Activated naive CD4-positive, alpha-beta T cell treated with anti-CD3 and anti-CD28 coated beads for 36 hours (primary cell): ENCODE results near the gene CORO2B. TPM values are rescaled to one million over a fixed set of nuclear protein-coding genes. Genes with fewer than 3 reads are reported as not detected.

Source experiments
- CTCF ChIA-PET: fragments of 350-600 bp; sonication (Branson Sonifier 250); formaldehyde crosslinking; loops from one replicate; lab custom pipeline; 2021; ENCODE audit warnings: antibody characterized with exemption; lab: Charles Lee
- DNase-seq: peaks from one replicate; pipeline ENCODE4 v3.0.0-alpha.2; 2020
- H3K27ac Mint-ChIP-seq: one replicate; pipeline ENCODE4 v1.8.0; 2021; ENCODE audit warnings: mild to moderate bottlenecking, mixed read lengths
- H3K27me3 Mint-ChIP-seq: one replicate; pipeline ENCODE4 v1.8.0; 2021; ENCODE audit warnings: low read depth, mixed read lengths
- H3K36me3 Mint-ChIP-seq: one replicate; pipeline ENCODE4 v1.8.0; 2021; ENCODE audit warnings: low read depth, mixed read lengths
- H3K4me1 Mint-ChIP-seq: one replicate; pipeline ENCODE4 v1.8.0; 2021; ENCODE audit warnings: low read depth, mixed read lengths
- H3K4me3 Mint-ChIP-seq: one replicate; pipeline ENCODE4 v1.8.0; 2021; ENCODE audit warnings: mild to moderate bottlenecking, moderate library complexity, mixed read lengths
- H3K9me3 Mint-ChIP-seq: one replicate; pipeline ENCODE4 v1.8.0; 2021; ENCODE audit warnings: mixed read lengths
- intact Hi-C: fragments of 100-400 bp; cut with micrococcal nuclease; formaldehyde crosslinking; loops from one replicate; pipeline ENCODE4 v1.15.1; 2023
- total RNA-seq, 2 experiments: library from RNA; stranded (reverse); gene quantifications; one replicate each; pipeline ENCODE4 v1.2.3, GENCODE V29; 2021

Gene CORO2B
- total RNA-seq, 2 experiments from 2014 or later, result not detected

DNA sequence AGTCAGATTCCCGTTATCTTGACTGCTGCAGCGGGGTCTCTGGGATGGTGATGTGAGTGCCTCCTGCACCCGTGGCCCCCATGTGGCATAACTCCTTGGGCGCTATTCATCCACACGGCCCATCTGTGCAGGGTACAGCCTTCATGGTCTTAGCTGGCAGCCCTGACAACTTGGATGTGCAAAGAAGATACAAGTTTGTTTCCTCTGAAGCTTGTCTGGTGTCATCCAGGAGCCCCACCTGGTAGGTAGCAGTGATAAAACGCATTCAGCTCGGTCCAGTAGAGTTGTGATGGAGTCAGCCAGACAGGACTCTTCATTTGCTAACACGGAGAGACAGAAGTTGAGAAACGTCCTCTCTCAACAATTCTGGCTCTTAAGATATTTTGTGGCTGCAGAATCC, 53.3 kb downstream of the CORO2B start:
- no peaks in the 10 kb centered on the region for H3K36me3 Mint-ChIP-seq
- H3K27ac Mint-ChIP-seq, result no peak overlapping the region
- H3K4me3 Mint-ChIP-seq, result no peak overlapping the region
- DNase-seq, result no peak
- H3K9me3 Mint-ChIP-seq, result no peaks in the 10 kb centered on the region
- intact Hi-C loops, result no loop called here
- CTCF ChIA-PET, result interaction anchor here (0.6 to 1.5 kb wide), 4 partner anchors 77 to 244 kb away, joined by 3 to 5 read pairs (median 3); no protein-coding TSS in a partner anchor
- no peaks in the 10 kb centered on the region for H3K4me1 Mint-ChIP-seq
- H3K27me3 Mint-ChIP-seq, result no peaks in the 10 kb centered on the region

DNA sequence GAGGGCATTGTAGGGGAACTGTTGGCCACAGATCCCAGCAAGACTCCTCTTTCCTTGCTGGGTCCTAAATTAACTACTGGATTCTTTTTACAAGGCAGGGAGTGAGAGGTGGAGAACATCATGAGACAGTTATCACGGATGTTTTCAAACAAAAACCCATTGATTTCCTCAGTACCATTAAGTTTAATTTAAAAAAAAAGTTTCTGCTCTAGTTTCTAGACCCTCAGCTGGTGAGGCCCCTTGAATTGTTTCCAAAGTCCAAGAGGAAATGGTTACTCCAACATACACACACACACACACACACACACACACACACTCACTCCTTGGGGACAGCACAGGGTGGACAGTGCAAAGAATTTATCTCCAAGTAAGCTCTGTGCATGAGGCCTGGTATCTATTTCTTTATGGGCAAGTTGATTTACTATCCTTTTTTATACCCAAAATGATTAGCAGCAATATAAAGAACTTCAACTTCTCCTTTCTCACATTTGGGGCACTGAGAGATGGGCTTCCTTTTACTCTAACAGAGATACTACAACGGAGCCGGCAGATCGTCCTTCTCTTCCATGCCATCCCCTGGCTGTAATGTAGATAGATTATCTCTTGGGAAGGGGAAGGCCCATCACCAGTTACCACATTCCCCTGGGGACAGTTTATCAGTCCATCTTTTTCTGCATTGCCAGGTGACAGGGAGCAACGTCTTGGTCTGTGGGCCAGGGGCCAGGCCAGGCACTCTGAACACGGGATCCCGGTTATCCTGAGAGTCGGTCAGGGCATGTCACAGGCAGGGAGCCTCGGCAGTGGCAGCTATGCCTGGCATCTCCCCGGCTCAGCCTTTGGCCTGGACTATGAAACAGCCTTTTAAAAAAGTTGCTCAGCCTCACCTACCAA, 54.7 kb downstream of the CORO2B start:
- H3K27me3 Mint-ChIP-seq, result no peaks in the 10 kb centered on the region
- H3K27ac Mint-ChIP-seq, result no peak overlapping the region
- no peaks in the 10 kb centered on the region for H3K9me3 Mint-ChIP-seq
- intact Hi-C loops, result no loop called here
- no peaks in the 10 kb centered on the region for H3K36me3 Mint-ChIP-seq
- H3K4me1 Mint-ChIP-seq, result no peaks in the 10 kb centered on the region
- no peak overlapping the region for H3K4me3 Mint-ChIP-seq
- no peak for DNase-seq
- CTCF ChIA-PET, result no interaction called here

DNA sequence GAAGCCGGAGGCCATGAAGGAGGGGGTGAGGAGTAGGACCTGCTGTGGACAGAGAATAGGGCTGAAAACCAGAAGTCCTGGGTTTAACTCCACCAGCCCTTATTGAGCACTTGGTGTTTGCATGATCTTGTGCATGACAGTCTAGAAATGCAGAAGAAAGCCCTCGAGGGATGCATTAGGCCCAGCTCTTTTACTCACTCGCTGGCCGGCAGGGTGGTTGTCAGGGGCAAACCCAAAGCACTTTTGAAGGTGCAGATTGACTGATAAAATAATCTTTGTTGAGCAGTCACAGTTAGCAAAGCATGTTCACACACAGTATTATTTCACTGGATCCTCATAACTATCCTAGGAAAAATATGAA, 55.3 kb downstream of the CORO2B start:
- H3K4me3 Mint-ChIP-seq, result no peak overlapping the region
- H3K27me3 Mint-ChIP-seq, result no peaks in the 10 kb centered on the region
- H3K9me3 Mint-ChIP-seq, result no peaks in the 10 kb centered on the region
- DNase-seq, result no peak
- no peak overlapping the region for H3K27ac Mint-ChIP-seq
- H3K4me1 Mint-ChIP-seq, result no peaks in the 10 kb centered on the region
- intact Hi-C loops, result no loop called here
- CTCF ChIA-PET, result no interaction called here
- no peaks in the 10 kb centered on the region for H3K36me3 Mint-ChIP-seq

GRCh38 chr15:68634531-68634930, 55.7 kb downstream of the CORO2B start:
- Mint-ChIP-seq H3K27me3 (no peaks in the 10 kb centered on the region), H3K36me3 (no peaks in the 10 kb centered on the region), H3K4me3 (no peak overlapping the region), H3K4me1 (no peaks in the 10 kb centered on the region), H3K9me3 (no peaks in the 10 kb centered on the region), H3K27ac (no peak overlapping the region)
- DNase-seq, result no peak
- intact Hi-C loops, result no loop called here
- CTCF ChIA-PET, result interaction anchor here (0.6 kb wide), 1 partner anchor 44 kb away, joined by 4 read pairs; no protein-coding TSS in a partner anchor

GRCh38 chr15:68635141-68635540, 56.3 kb downstream of the CORO2B start:
- no peak for DNase-seq
- H3K36me3 Mint-ChIP-seq, result no peaks in the 10 kb centered on the region
- no peaks in the 10 kb centered on the region for H3K9me3 Mint-ChIP-seq
- H3K4me1 Mint-ChIP-seq, result no peaks in the 10 kb centered on the region
- intact Hi-C loops, result no loop called here
- CTCF ChIA-PET, result no interaction called here
- no peak overlapping the region for H3K4me3 Mint-ChIP-seq
- no peak overlapping the region for H3K27ac Mint-ChIP-seq
- H3K27me3 Mint-ChIP-seq, result no peaks in the 10 kb centered on the region

GRCh38 chr15:68636256-68636655, 57.5 kb downstream of the CORO2B start:
- intact Hi-C loops, result no loop called here
- H3K4me3 Mint-ChIP-seq, result no peak overlapping the region
- no peak for DNase-seq
- H3K4me1 Mint-ChIP-seq, result no peaks in the 10 kb centered on the region
- H3K36me3 Mint-ChIP-seq, result no peaks in the 10 kb centered on the region
- H3K27ac Mint-ChIP-seq, result no peak overlapping the region
- H3K9me3 Mint-ChIP-seq, result no peaks in the 10 kb centered on the region
- CTCF ChIA-PET, result interaction anchor here (1.1 kb wide), 1 partner anchor 86 kb away, joined by 3 read pairs; no protein-coding TSS in a partner anchor
- no peaks in the 10 kb centered on the region for H3K27me3 Mint-ChIP-seq

DNA sequence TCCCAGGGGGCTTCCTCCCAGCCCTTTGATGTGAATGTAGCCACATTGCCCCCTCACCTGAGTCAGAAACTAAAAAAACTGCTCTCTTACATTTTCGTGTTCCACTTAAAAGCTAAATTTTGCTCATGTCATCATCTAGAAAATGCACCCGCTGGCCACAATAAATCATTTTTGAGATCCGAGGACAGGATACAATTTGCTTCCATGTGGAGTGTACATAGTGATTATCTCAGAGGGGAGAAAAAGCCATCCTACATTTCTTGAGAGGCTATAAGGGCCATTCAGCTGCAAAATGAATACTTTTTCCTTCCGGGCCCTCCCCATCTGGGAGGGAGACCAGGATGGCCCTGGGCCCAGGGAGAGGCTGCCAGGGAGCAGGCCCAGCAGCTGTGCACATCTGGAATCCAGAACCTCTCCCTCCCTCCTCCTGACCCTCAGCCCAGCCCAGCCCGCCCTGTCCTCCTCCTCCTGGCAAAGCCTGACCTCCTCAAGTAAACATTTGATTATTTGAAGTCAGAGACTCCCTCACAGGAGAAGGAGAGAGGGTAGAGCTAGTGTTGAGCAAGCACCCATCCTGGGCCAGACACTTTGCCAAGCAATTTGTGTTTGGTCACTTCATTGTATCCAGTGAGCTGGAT, 59.1 kb downstream of the CORO2B start:
- no peaks in the 10 kb centered on the region for H3K9me3 Mint-ChIP-seq
- DNase-seq, result no peak
- H3K4me1 Mint-ChIP-seq, result no peaks in the 10 kb centered on the region
- H3K4me3 Mint-ChIP-seq, result no peak overlapping the region
- H3K36me3 Mint-ChIP-seq, result no peaks in the 10 kb centered on the region
- no peaks in the 10 kb centered on the region for H3K27me3 Mint-ChIP-seq
- no peak overlapping the region for H3K27ac Mint-ChIP-seq
- CTCF ChIA-PET, result interaction anchor here (0.8 to 1.4 kb wide), 3 partner anchors 11 to 88 kb away, joined by 3 to 4 read pairs (median 3); no protein-coding TSS in a partner anchor
- intact Hi-C loops, result no loop called here

- CTCF ChIA-PET, result interaction anchor here (0.8 kb wide), 2 partner anchors 89 kb away, joined by 3 read pairs; no protein-coding TSS in a partner anchor
- Mint-ChIP-seq H3K4me1 (no peaks in the 10 kb centered on the region), H3K36me3 (no peaks in the 10 kb centered on the region), H3K9me3 (no peaks in the 10 kb centered on the region), H3K4me3 (no peak overlapping the region), H3K27me3 (no peaks in the 10 kb centered on the region), H3K27ac (no peak overlapping the region)
- intact Hi-C loops, result no loop called here
- no peak for DNase-seq
Measured at GRCh38 chr15:68638953-68639515, 60.2 kb downstream of the CORO2B start.

DNA sequence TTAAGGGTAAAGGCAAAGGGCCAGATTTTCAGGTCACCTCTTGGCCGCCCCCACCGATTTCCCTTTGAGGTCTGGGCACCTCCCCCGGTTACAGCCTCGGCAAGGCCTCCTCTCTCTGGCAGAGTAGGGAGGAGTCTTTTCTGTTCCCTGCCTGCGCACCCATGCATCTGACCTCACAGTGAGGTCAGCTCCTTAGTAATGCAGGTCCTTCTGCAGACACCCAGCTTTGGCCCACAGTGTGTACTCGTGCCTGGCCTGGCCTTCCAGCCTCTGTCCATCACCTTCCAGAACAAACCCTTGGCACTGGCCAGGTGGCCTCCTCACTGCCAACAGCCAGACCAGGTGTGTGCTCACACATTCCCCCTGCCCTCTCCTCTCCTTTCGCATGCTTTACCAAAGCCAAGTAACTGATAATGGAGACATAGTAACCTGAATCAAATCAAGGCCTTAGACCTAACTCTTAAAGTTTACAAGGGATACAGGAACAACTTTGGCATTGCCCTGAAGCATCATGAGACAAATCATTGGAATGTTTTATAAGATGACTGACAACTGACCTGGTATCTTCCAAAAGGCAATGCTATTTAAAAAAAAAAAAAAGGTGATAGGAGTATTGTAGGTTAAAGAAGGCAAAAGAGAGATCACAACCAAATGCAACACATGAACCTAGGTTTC, 61.3 kb downstream of the CORO2B start:
- no peaks in the 10 kb centered on the region for H3K27me3 Mint-ChIP-seq

DNA sequence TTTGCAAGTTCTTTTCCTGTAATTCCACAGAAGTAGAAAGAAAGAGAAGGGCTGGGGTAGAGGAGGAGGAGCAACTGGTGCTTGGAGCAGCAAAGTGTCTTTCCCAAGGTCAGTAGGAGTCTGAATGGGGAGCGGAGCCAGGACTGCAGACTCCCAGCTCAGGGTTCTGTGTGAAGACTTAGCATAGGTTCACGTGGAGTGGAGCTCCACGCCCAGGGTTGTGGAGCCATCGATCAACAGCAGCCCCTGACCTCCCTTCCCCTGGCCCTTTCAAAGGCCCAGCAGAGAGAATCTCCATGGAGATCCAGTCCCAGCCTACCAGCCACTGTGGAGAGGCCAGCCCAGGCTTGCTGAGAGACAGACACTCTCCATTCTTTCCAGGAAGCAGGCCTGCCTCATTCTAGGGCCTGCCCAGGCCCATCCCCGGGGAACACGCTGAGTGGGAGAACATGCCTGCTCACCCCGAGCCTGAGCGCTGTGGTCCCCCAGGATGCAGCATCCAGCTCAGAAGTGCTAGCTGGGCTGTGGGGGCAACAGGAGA, 62.1 kb downstream of the CORO2B start:
- no peak for DNase-seq
- Mint-ChIP-seq H3K4me1 (no peaks in the 10 kb centered on the region), H3K4me3 (no peak overlapping the region), H3K27ac (no peak overlapping the region), H3K36me3 (no peaks in the 10 kb centered on the region), H3K9me3 (no peaks in the 10 kb centered on the region), H3K27me3 (no peaks in the 10 kb centered on the region)
- CTCF ChIA-PET, result interaction anchor here (1.1 kb wide), 1 partner anchor 235 kb away, joined by 4 read pairs; no protein-coding TSS in a partner anchor
- intact Hi-C loops, result no loop called here

More for the DNA sequence above, 61.3 kb downstream of the CORO2B start:
- DNase-seq, result no peak
- no peaks in the 10 kb centered on the region for H3K36me3 Mint-ChIP-seq
- H3K4me3 Mint-ChIP-seq, result no peak overlapping the region
- no peaks in the 10 kb centered on the region for H3K4me1 Mint-ChIP-seq
- intact Hi-C loops, result no loop called here
- CTCF ChIA-PET, result interaction anchor here (0.8 kb wide), 1 partner anchor 90 kb away, joined by 3 read pairs; no protein-coding TSS in a partner anchor
- no peaks in the 10 kb centered on the region for H3K9me3 Mint-ChIP-seq
- no peak overlapping the region for H3K27ac Mint-ChIP-seq

- no peak for DNase-seq
- Mint-ChIP-seq H3K27me3 (no peaks in the 10 kb centered on the region), H3K4me3 (no peak overlapping the region), H3K9me3 (no peaks in the 10 kb centered on the region), H3K4me1 (no peaks in the 10 kb centered on the region), H3K27ac (no peak overlapping the region), H3K36me3 (no peaks in the 10 kb centered on the region)
- intact Hi-C loops, result no loop called here
- CTCF ChIA-PET, result interaction anchor here (1.1 kb wide), 1 partner anchor 235 kb away, joined by 4 read pairs; no protein-coding TSS in a partner anchor
Measured at GRCh38 chr15:68641376-68641775, 62.6 kb downstream of the CORO2B start.

GRCh38 chr15:68642491-68642845, 63.7 kb downstream of the CORO2B start:
- Mint-ChIP-seq H3K9me3 (no peaks in the 10 kb centered on the region), H3K36me3 (no peaks in the 10 kb centered on the region), H3K4me3 (no peak overlapping the region), H3K27me3 (no peaks in the 10 kb centered on the region), H3K4me1 (no peaks in the 10 kb centered on the region), H3K27ac (no peak overlapping the region)
- DNase-seq, result no peak
- CTCF ChIA-PET, result interaction anchor here (0.6 kb wide), 1 partner anchor 87 kb away, joined by 3 read pairs; no protein-coding TSS in a partner anchor
- intact Hi-C loops, result no loop called here
